ENCODE measurements around the gene TNIK. TPM values are rescaled to one million over a fixed set of nuclear protein-coding genes. Genes with fewer than 3 reads are reported as not detected.
A peak's percentile ranks its signal among the peaks of the same experiment; 100 is the strongest.

Gene TNIK
- total and polyA plus RNA-seq, 2 of the 4 experiments (the other 2 are of a cell fraction) = 3.4 to 6.3 TPM

GRCh38 chr3:171285287-171285686, 174.9 kb downstream of the TNIK start:
- no peak for TF ChIP-seq MAZ (IDR thresholded peaks at IDR 0.05; ENCODE audit: borderline replicate concordance, low read depth, low read length)
- no peak for TF ChIP-seq CEBPB (IDR thresholded peaks at IDR 0.05; ENCODE audit: low read depth, low read length)
- TF ChIP-seq MAFK (IDR thresholded peaks at IDR 0.05; ENCODE audit: low read depth, low read length) = no peak
- no peak for TF ChIP-seq POLR2A (IDR thresholded peaks at IDR 0.05; ENCODE audit: low read depth, low read length)
- no peak for TF ChIP-seq RAD21 (IDR thresholded peaks at IDR 0.05; ENCODE audit: low read length)
- TF ChIP-seq, protein P1, sequence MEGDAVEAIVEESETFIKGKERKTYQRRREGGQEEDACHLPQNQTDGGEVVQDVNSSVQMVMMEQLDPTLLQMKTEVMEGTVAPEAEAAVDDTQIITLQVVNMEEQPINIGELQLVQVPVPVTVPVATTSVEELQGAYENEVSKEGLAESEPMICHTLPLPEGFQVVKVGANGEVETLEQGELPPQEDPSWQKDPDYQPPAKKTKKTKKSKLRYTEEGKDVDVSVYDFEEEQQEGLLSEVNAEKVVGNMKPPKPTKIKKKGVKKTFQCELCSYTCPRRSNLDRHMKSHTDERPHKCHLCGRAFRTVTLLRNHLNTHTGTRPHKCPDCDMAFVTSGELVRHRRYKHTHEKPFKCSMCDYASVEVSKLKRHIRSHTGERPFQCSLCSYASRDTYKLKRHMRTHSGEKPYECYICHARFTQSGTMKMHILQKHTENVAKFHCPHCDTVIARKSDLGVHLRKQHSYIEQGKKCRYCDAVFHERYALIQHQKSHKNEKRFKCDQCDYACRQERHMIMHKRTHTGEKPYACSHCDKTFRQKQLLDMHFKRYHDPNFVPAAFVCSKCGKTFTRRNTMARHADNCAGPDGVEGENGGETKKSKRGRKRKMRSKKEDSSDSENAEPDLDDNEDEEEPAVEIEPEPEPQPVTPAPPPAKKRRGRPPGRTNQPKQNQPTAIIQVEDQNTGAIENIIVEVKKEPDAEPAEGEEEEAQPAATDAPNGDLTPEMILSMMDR (conservative IDR thresholded peaks at IDR 0.05; ENCODE audit: low read depth, low read length) = no peak
- TF ChIP-seq FOS (IDR thresholded peaks at IDR 0.05; ENCODE audit: low read depth, low read length) = no peak
- no peak for TF ChIP-seq NFE2L2 (IDR thresholded peaks at IDR 0.05; ENCODE audit: low read depth, low read length)
- no peak for TF ChIP-seq CHD1 (IDR thresholded peaks at IDR 0.05; ENCODE audit: low read depth, low read length)
- H4K5ac ChIP-seq (ENCODE audit: low read depth, low read length) = peak overlapping the region; percentile 21; the same call in 1 of the 2 replicates
- no peaks in the 10 kb centered on the region for H3K79me1 ChIP-seq (ENCODE audit: low read depth in 1 of 2, low read length in 2 of 2)
- intact Hi-C loops (cut with micrococcal nuclease) (loop anchor here (2.0 kb wide), 1 partner anchor 176 kb away; the partner anchor contains the start of gene TNIK), in situ Hi-C loops (cut with MboI; ENCODE audit: low sequenced_read_pairs) (no loop called here), dilution Hi-C loops (cut with HindIII; ENCODE audit: low sequenced_read_pairs, unreplicated experiment) (no loop called here)
- H3K9me3 ChIP-seq (ENCODE audit: control insufficient read depth, insufficient read depth, low read length) = no peaks in the 10 kb centered on the region
- no peaks in the 10 kb centered on the region for H3K36me3 ChIP-seq (ENCODE audit: control insufficient read depth, insufficient read depth, low read length)
- WGBS, 2 experiments (ENCODE audit: extremely low coverage in 2 of 2, insufficient read length in 1 of 2) = no CpG with 5 or more reads among the region's 2 CpGs
- 0 out of 3 replicates have a peak overlapping the region, but pooled peaks have one; percentile 1 for H2BK15ac ChIP-seq (ENCODE audit: low read depth, low read length)
- peak overlapping the region; percentile 24; the same call in 1 of the 2 replicates for H3K4ac ChIP-seq (ENCODE audit: low read depth, low read length)
- CTCF ChIA-PET = interaction anchor here (0.6 kb wide), 1 partner anchor 59 kb away, joined by 3 read pairs; no protein-coding TSS in a partner anchor
- peak overlapping the region; percentile 57; the same call in 1 of the 2 replicates for H3K4me2 ChIP-seq (ENCODE audit: low read depth, low read length)
- H3K9me1 ChIP-seq (ENCODE audit: insufficient read depth, low read length) = no peaks in the 10 kb centered on the region; the same call in 1 of the 2 replicates
- H3K56ac ChIP-seq (ENCODE audit: extremely low read depth, insufficient read depth, low read length) = no peak overlapping the region
- ATAC-seq (ENCODE audit: low read depth) (0 out of 2 replicates have a peak, but pooled peaks have one; percentile 19), DNase-seq (no peak)
- H4K91ac ChIP-seq (ENCODE audit: insufficient read depth, low read depth, low read length) = no peak overlapping the region
- H3K9ac ChIP-seq (ENCODE audit: low read depth, low read length) = no peak overlapping the region
- no peaks in the 10 kb centered on the region for H3K27me3 ChIP-seq (ENCODE audit: control insufficient read depth, insufficient read depth, low read length)
- H4K20me1 ChIP-seq (ENCODE audit: insufficient read depth, low read length) = no peaks in the 10 kb centered on the region
- H4K8ac ChIP-seq (ENCODE audit: low read depth in 2 of 2, low read length in 2 of 2) = 0 out of 4 replicates have a peak overlapping the region, but pooled peaks of 1 of the 2 experiments have one; percentile 21
- no peak overlapping the region for H2BK5ac ChIP-seq (ENCODE audit: low read depth, low read length, poor library complexity, severe bottlenecking)
- H3K23ac ChIP-seq (ENCODE audit: low read depth, low read length) = peak overlapping the region; percentile 8; the same call in 1 of the 2 replicates
- no peak overlapping the region for H2AK9ac ChIP-seq (replicated peaks; ENCODE audit: low read depth, low read length, poor library complexity)
- no peak overlapping the region for H3K27ac ChIP-seq (ENCODE audit: insufficient read depth, low read length)
- no peak overlapping the region for H2AFZ ChIP-seq (replicated peaks; ENCODE audit: low read length, poor library complexity)
- H2BK120ac ChIP-seq (ENCODE audit: low read depth, low read length) = peak overlapping the region; percentile 65
- POLR2A ChIA-PET (ENCODE audit: unreplicated experiment) = no interaction called here
- no TSS peak for BruUV-seq (replicated peaks)
- H3K14ac ChIP-seq (replicated peaks; ENCODE audit: low read depth, low read length) = no peak overlapping the region; the same call in 1 of the 2 replicates
- no peak overlapping the region for H2AK5ac ChIP-seq (ENCODE audit: low read depth, low read length)
- peak overlapping the region; percentile 81 for H2BK20ac ChIP-seq (ENCODE audit: low read depth, low read length)
- no peak overlapping the region for H3K4me3 ChIP-seq (ENCODE audit: insufficient read depth, low read depth, low read length)
- H3K18ac ChIP-seq (ENCODE audit: low read depth, low read length) = peak overlapping the region; percentile 69; the same call in 1 of the 2 replicates
- H3K4me1 ChIP-seq (ENCODE audit: control insufficient read depth, insufficient read depth, low read length) = peaks cover 9% of the 10 kb centered on the region

Data from IMR-90 (cell line).